MCF 10A (cell line): ENCODE measurements around the gene VMP1. TPM values are rescaled to one million over a fixed set of nuclear protein-coding genes. Genes with fewer than 3 reads are reported as not detected.
A peak's percentile ranks its signal among the peaks of the same experiment; 100 is the strongest.

Source experiments
- BruUV-seq: library from RNA; stranded (reverse); fragments of 400-500 nt; replicated peaks from 2 replicates; lab custom pipeline; 2021; lab: Mats Ljungman, UMichigan
- CTCF ChIA-PET: fragments of 300-600 bp; sonication (Branson Sonifier 250); formaldehyde crosslinking; extraction: SDS; loops from one replicate; lab custom pipeline; 2021; ENCODE audit warnings: antibody characterized with exemption, inconsistent platforms; lab: Yijun Ruan, JAX
- POLR2A ChIA-PET: fragments of 300-600, 350-650 bp; sonication (Branson Sonifier 250); formaldehyde crosslinking; extraction: SDS; loops from one replicate; lab custom pipeline; 2020; ENCODE audit warnings: antibody characterized with exemption, inconsistent platforms; lab: Yijun Ruan, JAX
- DNase-seq: peaks from one replicate; pipeline ENCODE4 v3.0.0-alpha.2; 2018; ENCODE audit not compliant: unreplicated experiment
- H3K27ac Mint-ChIP-seq: one replicate; pipeline ENCODE4 v1.8.0; 2022; ENCODE audit warnings: mild to moderate bottlenecking, low read depth, mixed read lengths; ENCODE audit not compliant: unreplicated experiment
- H3K27me3 Mint-ChIP-seq: one replicate; pipeline ENCODE4 v1.8.0; 2022; ENCODE audit warnings: mixed read lengths; ENCODE audit not compliant: insufficient read depth, unreplicated experiment
- H3K36me3 Mint-ChIP-seq: one replicate; pipeline ENCODE4 v1.8.0; 2022; ENCODE audit warnings: mild to moderate bottlenecking, moderate library complexity, mixed read lengths; ENCODE audit not compliant: insufficient read depth, unreplicated experiment
- H3K4me1 Mint-ChIP-seq: one replicate; pipeline ENCODE4 v1.8.0; 2022; ENCODE audit warnings: mixed read lengths; ENCODE audit not compliant: insufficient read depth, unreplicated experiment
- H3K4me3 Mint-ChIP-seq: one replicate; pipeline ENCODE4 v1.8.0; 2022; ENCODE audit warnings: mild to moderate bottlenecking, moderate library complexity, mixed read lengths; ENCODE audit not compliant: unreplicated experiment
- H3K9me3 Mint-ChIP-seq: one replicate; pipeline ENCODE4 v1.8.0; 2022; ENCODE audit warnings: mixed read lengths; ENCODE audit not compliant: unreplicated experiment
- intact Hi-C: fragments of 100-400 bp; cut with micrococcal nuclease; formaldehyde crosslinking; loops from 2 replicates; pipeline ENCODE4 v1.14.1; 2022
- total RNA-seq: library from RNA; stranded (reverse); gene quantifications from 2 replicates; pipeline ENCODE4 v1.2.3, GENCODE V29; 2022
- TF ChIP-seq, protein P1 (sequence below): fragments of 200-600 bp; IDR thresholded peaks from one replicate; pipeline ENCODE4 v1.8.0; 2022; ENCODE audit warnings: antibody characterized with exemption, mild to moderate bottlenecking; ENCODE audit not compliant: unreplicated experiment

Gene VMP1
- total RNA-seq, 1 experiment from 2014 or later = 228 TPM

DNA sequence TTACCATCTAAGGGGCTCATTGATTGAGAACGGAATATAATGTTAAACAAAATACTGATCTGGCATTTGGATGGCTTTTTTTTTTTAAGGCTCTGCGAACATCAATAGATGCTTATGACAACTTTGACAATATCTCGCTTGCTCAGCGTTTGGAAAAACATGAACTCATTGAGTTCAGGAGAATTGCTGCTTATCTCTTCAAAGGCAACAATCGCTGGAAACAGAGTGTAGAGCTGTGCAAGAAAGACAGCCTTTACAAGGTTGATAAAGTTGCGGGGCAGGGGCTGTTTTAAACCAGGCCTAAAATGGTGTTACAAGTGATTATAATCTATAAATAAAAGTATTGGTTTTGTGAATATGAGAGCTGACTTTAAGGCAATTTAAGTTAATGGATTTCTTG, 22.5 kb upstream of the VMP1 start:
- intact Hi-C loops = no loop called here
- ChIA-PET POLR2A (interaction anchor here (0.6 to 3.7 kb wide), 6 partner anchors 9 to 68 kb away, joined by 3 to 14 read pairs (median 4); partner anchors contain the start of genes PTRH2 and VMP1), CTCF (interaction anchor here (1.3 kb wide), 1 partner anchor 8 kb away, joined by 8 read pairs; no protein-coding TSS in a partner anchor)
- Mint-ChIP-seq H3K4me3 (no peak overlapping the region), H3K27me3 (no peaks in the 10 kb centered on the region), H3K36me3 (peaks cover 99% of the 10 kb centered on the region), H3K9me3 (no peaks in the 10 kb centered on the region), H3K4me1 (no peaks in the 10 kb centered on the region), H3K27ac (no peak overlapping the region)
- BruUV-seq = no TSS peak
- TF ChIP-seq, protein P1, sequence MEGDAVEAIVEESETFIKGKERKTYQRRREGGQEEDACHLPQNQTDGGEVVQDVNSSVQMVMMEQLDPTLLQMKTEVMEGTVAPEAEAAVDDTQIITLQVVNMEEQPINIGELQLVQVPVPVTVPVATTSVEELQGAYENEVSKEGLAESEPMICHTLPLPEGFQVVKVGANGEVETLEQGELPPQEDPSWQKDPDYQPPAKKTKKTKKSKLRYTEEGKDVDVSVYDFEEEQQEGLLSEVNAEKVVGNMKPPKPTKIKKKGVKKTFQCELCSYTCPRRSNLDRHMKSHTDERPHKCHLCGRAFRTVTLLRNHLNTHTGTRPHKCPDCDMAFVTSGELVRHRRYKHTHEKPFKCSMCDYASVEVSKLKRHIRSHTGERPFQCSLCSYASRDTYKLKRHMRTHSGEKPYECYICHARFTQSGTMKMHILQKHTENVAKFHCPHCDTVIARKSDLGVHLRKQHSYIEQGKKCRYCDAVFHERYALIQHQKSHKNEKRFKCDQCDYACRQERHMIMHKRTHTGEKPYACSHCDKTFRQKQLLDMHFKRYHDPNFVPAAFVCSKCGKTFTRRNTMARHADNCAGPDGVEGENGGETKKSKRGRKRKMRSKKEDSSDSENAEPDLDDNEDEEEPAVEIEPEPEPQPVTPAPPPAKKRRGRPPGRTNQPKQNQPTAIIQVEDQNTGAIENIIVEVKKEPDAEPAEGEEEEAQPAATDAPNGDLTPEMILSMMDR = no peak
- no peak for DNase-seq

DNA sequence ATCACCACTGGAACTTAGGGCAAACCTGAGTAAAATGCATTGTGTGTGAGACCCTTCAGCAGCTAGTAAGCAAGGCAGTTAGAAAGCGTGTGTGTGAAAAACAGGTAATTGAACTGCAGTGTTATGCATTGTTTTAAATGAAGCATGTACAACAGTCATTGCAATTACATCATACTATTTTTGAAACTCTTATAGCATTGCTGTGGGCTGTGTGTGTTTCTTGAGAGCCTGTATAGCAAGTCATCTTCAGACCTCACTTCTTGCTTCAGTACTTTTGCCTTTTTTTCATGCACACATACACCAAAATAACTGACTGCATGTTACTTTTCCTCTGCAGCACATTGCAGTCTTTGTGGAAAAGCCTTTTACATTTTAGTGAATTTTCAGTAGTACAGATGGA, 19.4 kb upstream of the VMP1 start:
- Mint-ChIP-seq H3K27ac (peak overlapping the region; percentile 51), H3K27me3 (no peaks in the 10 kb centered on the region), H3K4me3 (no peak overlapping the region), H3K36me3 (peaks cover 99% of the 10 kb centered on the region), H3K9me3 (no peaks in the 10 kb centered on the region), H3K4me1 (no peaks in the 10 kb centered on the region)
- intact Hi-C loops = no loop called here
- CTCF ChIA-PET = no interaction called here
- POLR2A ChIA-PET = interaction anchor here (0.6 to 3.7 kb wide), 4 partner anchors 11 to 48 kb away, joined by 3 to 14 read pairs (median 4); no protein-coding TSS in a partner anchor
- DNase-seq = no peak
- no TSS peak for BruUV-seq
- TF ChIP-seq, protein P1 = no peak

DNA sequence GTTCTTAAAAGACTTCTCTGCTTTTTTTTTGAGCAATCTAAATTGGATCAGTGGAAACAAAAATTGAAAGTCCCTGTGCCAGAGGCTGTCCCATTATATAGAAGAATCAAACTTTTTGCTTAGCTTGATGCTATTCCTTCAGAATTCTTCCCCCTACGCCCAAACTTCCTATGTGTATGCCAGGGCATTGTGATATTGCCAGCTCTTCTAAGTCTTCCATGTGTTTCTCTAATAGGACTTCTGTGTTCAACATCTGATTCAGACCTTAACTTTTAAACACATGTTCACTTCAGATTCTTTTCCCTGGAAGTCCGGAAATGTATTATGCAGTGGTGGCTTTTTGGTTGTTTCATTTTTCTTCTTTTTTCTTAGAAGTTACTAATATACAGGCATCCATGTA, 19.0 kb upstream of the VMP1 start:
- DNase-seq = no peak
- TF ChIP-seq, protein P1 = no peak
- no peaks in the 10 kb centered on the region for H3K4me1 Mint-ChIP-seq
- CTCF ChIA-PET = no interaction called here
- peak overlapping the region; percentile 51 for H3K27ac Mint-ChIP-seq
- POLR2A ChIA-PET = interaction anchor here (1.7 to 3.7 kb wide), 2 partner anchors 10 to 13 kb away, joined by 5 to 14 read pairs; no protein-coding TSS in a partner anchor
- no peaks in the 10 kb centered on the region for H3K9me3 Mint-ChIP-seq
- BruUV-seq = no TSS peak
- peaks cover 99% of the 10 kb centered on the region for H3K36me3 Mint-ChIP-seq
- H3K27me3 Mint-ChIP-seq = no peaks in the 10 kb centered on the region
- intact Hi-C loops = no loop called here
- H3K4me3 Mint-ChIP-seq = no peak overlapping the region

DNA sequence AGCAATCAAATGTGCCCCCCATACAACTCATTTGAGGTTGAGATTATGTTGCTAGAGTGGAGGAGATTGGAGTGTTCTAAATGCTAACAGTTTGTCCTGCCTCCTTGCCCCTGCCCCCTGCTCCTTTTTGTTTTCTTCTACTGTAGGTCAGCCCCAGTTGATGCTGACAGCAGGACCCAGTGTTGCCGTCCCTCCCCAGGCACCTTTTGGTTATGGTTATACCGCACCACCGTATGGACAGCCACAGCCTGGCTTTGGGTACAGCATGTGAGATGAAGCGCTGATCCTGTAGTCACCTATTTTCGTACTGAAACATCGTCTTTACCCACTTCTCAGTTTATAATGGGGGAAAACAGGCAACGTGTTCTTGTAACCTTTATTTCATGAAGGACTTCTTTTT, 13.9 kb upstream of the VMP1 start:
- intact Hi-C loops = no loop called here
- H3K4me3 Mint-ChIP-seq = no peak overlapping the region
- ChIA-PET POLR2A (interaction anchor here (0.6 to 1.0 kb wide), 2 partner anchors 9 to 14 kb away, joined by 4 read pairs; partner anchors contain the start of genes PTRH2 and VMP1), CTCF (no interaction called here)
- H3K4me1 Mint-ChIP-seq = peaks cover 15% of the 10 kb centered on the region
- no peaks in the 10 kb centered on the region for H3K27me3 Mint-ChIP-seq
- no peak for DNase-seq
- H3K9me3 Mint-ChIP-seq = no peaks in the 10 kb centered on the region
- peaks cover 99% of the 10 kb centered on the region for H3K36me3 Mint-ChIP-seq
- H3K27ac Mint-ChIP-seq = no peak overlapping the region
- TF ChIP-seq, protein P1 = no peak
- BruUV-seq = no TSS peak
